Fibroblast of lung (primary cell): ENCODE results near the gene KLC4. TPM values are rescaled to one million over a fixed set of nuclear protein-coding genes. Genes with fewer than 3 reads are reported as not detected.

ENCODE experiments used
- DNase-seq, 2 donors: peaks; one replicate each; pipeline versions ENCODE4 v3.0.0 to v3.0.0-alpha.2; 2010; ENCODE audit warnings: low read depth in 2 of 2
- H2AFZ ChIP-seq: 2 replicates; pipeline ENCODE4 v1.5.1; 2012; ENCODE audit warnings: low read length, control low read depth, inconsistent platforms
- H3K27ac ChIP-seq: 2 replicates; pipeline ENCODE4 v1.5.1; 2011; ENCODE audit warnings: low read length, control low read depth; ENCODE audit not compliant: insufficient read depth
- H3K27me3 ChIP-seq: 2 replicates; pipeline ENCODE4 v1.5.1; 2011; ENCODE audit warnings: mild to moderate bottlenecking, low read length; ENCODE audit not compliant: control insufficient read depth, insufficient read depth
- H3K36me3 ChIP-seq: 2 replicates; pipeline ENCODE4 v1.5.1; 2011; ENCODE audit warnings: low read length; ENCODE audit not compliant: control insufficient read depth, insufficient read depth
- H3K4me1 ChIP-seq: 2 replicates; pipeline ENCODE4 v1.5.1; 2011; ENCODE audit warnings: low read length; ENCODE audit not compliant: control insufficient read depth, insufficient read depth; ENCODE audit errors: extremely low read depth
- H3K4me2 ChIP-seq: 2 replicates; pipeline ENCODE4 v1.5.1; 2011; ENCODE audit warnings: low read length, control low read depth; ENCODE audit not compliant: insufficient read depth; ENCODE audit errors: extremely low read depth
- H3K4me3 ChIP-seq, 4 experiments: fragments of 200-600 bp in 1 of 4; sonication (generic) in 1 of 4; replicated peaks in 1 of 4; 2 replicates each; pipeline ENCODE4 v1.5.1; 2011 to 2016; ENCODE audit warnings: low read length in 4 of 4, low read depth in 3 of 4, mild to moderate bottlenecking in 3 of 4, control low read depth in 2 of 4, inconsistent platforms in 1 of 4, mixed read lengths in 1 of 4; ENCODE audit not compliant: insufficient read depth in 1 of 4; ENCODE audit errors: control extremely low read depth in 1 of 4
- H3K79me2 ChIP-seq: 2 replicates; pipeline ENCODE4 v1.5.1; 2012; ENCODE audit warnings: mild to moderate bottlenecking, low read length, inconsistent platforms; ENCODE audit not compliant: control insufficient read depth, insufficient read depth
- H3K9ac ChIP-seq: 2 replicates; pipeline ENCODE4 v1.5.1; 2011; ENCODE audit warnings: mild to moderate bottlenecking, low read length, control low read depth; ENCODE audit not compliant: insufficient read depth
- H3K9me3 ChIP-seq: 2 replicates; pipeline ENCODE4 v1.5.1; 2012; ENCODE audit warnings: low read depth, low read length; ENCODE audit not compliant: control insufficient read depth, insufficient read depth
- H4K20me1 ChIP-seq: 2 replicates; pipeline ENCODE4 v1.5.1; 2011; ENCODE audit warnings: low read length; ENCODE audit not compliant: control insufficient read depth, insufficient read depth; ENCODE audit errors: extremely low read depth
- CTCF ChIP-seq, 2 donors: IDR thresholded peaks in 1 of 2; conservative IDR thresholded peaks in 1 of 2; 1 replicate in 1 of 2; 2 replicates in 1 of 2; pipeline ENCODE4 v1.5.1; 2011 to 2012; ENCODE audit warnings: low read length in 2 of 2, control low read depth in 1 of 2, inconsistent platforms in 1 of 2, low read depth in 1 of 2, mild to moderate bottlenecking in 1 of 2
- EZH2 ChIP-seq: IDR thresholded peaks from 2 replicates; pipeline ENCODE4 v1.5.1; 2012; ENCODE audit warnings: low read length, control low read depth, mild to moderate bottlenecking; ENCODE audit errors: missing control alignments
- polyA plus RNA-seq, 2 donors: library from polyadenylated mRNA; depleted of rRNA in 1 of 2; stranded (reverse) in 1 of 2; unstranded in 1 of 2; fragments of >200 nt; gene quantifications; 2 replicates each; pipeline ENCODE4 v1.2.1, GENCODE V29; 2011 to 2012; ENCODE audit warnings: missing spikeins in 1 of 2
- total RNA-seq: library from RNA; depleted of rRNA; stranded (reverse); fragments of >200 nt; gene quantifications from 2 replicates; pipeline ENCODE4 v1.2.1, GENCODE V29; 2014

Gene KLC4
- total and polyA plus RNA-seq, 2 donors (not counting 1 experiment from before 2014, with no cell fraction given): 7.2 to 22.5 TPM

GRCh38 chr6:43043310-43043709, 16.1 kb upstream of the KLC4 start:
- Histone ChIP-seq H3K27me3 (no peaks in the 10 kb centered on the region), H3K4me2 (no peak overlapping the region), H3K4me1 (no peaks in the 10 kb centered on the region), H3K79me2 (no peaks in the 10 kb centered on the region), H3K27ac (no peak overlapping the region), H3K9me3 (no peaks in the 10 kb centered on the region), H2AFZ (no peak overlapping the region), H3K36me3 (peaks cover 28% of the 10 kb centered on the region), H3K9ac (no peak overlapping the region), H3K4me3 (no peak overlapping the region), H4K20me1 (no peaks in the 10 kb centered on the region)
- TF ChIP-seq EZH2: no peak
- no peak for DNase-seq

GRCh38 chr6:43045371-43045930, 14.0 kb upstream of the KLC4 start:
- H3K27me3 ChIP-seq: no peaks in the 10 kb centered on the region
- H3K79me2 ChIP-seq: no peaks in the 10 kb centered on the region
- H3K27ac ChIP-seq: no peak overlapping the region
- DNase-seq: no peak
- H3K4me1 ChIP-seq: no peaks in the 10 kb centered on the region
- no peak overlapping the region for H3K4me3 ChIP-seq
- no peak overlapping the region for H3K4me2 ChIP-seq
- H3K36me3 ChIP-seq: peaks cover 24% of the 10 kb centered on the region
- no peak overlapping the region for H3K9ac ChIP-seq
- TF ChIP-seq CTCF (conservative IDR thresholded peaks at IDR 0.05 in 1 of 2, IDR thresholded peaks at IDR 0.05 in 1 of 2; ENCODE audit: low read depth in 1 of 2, low read length in 2 of 2) (no peak), EZH2 (no peak)
- H4K20me1 ChIP-seq: no peaks in the 10 kb centered on the region
- no peak overlapping the region for H2AFZ ChIP-seq
- no peaks in the 10 kb centered on the region for H3K9me3 ChIP-seq

GRCh38 chr6:43047998-43048397, 11.4 kb upstream of the KLC4 start:
- Histone ChIP-seq H3K27ac (no peak overlapping the region), H3K9me3 (no peaks in the 10 kb centered on the region), H2AFZ (no peak overlapping the region), H4K20me1 (no peaks in the 10 kb centered on the region), H3K27me3 (no peaks in the 10 kb centered on the region), H3K79me2 (peaks cover 14% of the 10 kb centered on the region), H3K4me3 (no peak overlapping the region), H3K36me3 (peaks cover 27% of the 10 kb centered on the region), H3K4me1 (peaks cover 2% of the 10 kb centered on the region), H3K4me2 (no peak overlapping the region), H3K9ac (no peak overlapping the region)
- TF ChIP-seq EZH2: no peak
- no peak for TF ChIP-seq CTCF (conservative IDR thresholded peaks at IDR 0.05 in 1 of 2, IDR thresholded peaks at IDR 0.05 in 1 of 2; ENCODE audit: low read depth in 1 of 2, low read length in 2 of 2)
- DNase-seq: no peak
